ENCODE measurements around the gene TXK.

- TF ChIP-seq CTCF (IDR thresholded peaks at IDR 0.05; ENCODE audit: insufficient read depth, low read depth, low read length) (no peak), EZH2 (IDR thresholded peaks at IDR 0.05; ENCODE audit: insufficient read depth, low read length) (no peak)
Measured at GRCh38 chr4:48178931-48179330, 44.9 kb upstream of the TXK start.

All from astrocyte (in vitro differentiated cells and primary cell).